GM13976 (cell line): ENCODE data around the gene MSI1.

Experiments
- DNase-seq: peaks from one replicate; pipeline ENCODE4 v3.0.0; 2012; ENCODE audit warnings: low spot score
- in situ Hi-C: fragments of 300-500 bp; cut with MboI; formaldehyde crosslinking; loops from one replicate; pipeline ENCODE4 v1.12.0; 2022; ENCODE audit warnings: low sequenced_read_pairs, mixed read lengths, inconsistent platforms; ENCODE audit not compliant: unreplicated experiment
- TF ChIP-seq, protein P1 (sequence below): IDR thresholded peaks from 2 replicates; pipeline ENCODE4 v1.5.1; 2012; ENCODE audit warnings: borderline replicate concordance, mild to moderate bottlenecking; ENCODE audit not compliant: insufficient read depth; ENCODE audit errors: extremely low read depth, missing control alignments, control extremely low read depth

MSI1 gene

DNA sequence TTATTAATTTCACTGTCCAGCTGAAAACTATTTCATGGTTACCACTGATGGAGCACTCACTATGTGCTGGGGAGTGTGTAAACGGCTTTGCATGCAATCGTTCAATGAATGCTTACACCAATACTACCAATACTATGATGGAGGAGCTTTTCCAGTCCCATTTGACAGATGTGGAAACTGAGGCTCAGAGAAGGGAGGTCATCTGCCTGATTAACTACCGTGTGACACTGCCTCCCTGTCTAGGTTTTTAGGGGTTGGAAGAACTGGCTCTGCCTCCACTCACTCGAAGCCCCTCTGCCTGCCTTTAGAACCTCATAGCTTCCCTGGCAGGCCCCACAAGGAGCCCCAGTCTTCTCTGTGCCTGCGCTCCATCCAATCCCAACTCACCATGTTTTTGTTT lies 11.9 kb downstream of the MSI1 start:
- DNase-seq: no peak
- TF ChIP-seq, protein P1, sequence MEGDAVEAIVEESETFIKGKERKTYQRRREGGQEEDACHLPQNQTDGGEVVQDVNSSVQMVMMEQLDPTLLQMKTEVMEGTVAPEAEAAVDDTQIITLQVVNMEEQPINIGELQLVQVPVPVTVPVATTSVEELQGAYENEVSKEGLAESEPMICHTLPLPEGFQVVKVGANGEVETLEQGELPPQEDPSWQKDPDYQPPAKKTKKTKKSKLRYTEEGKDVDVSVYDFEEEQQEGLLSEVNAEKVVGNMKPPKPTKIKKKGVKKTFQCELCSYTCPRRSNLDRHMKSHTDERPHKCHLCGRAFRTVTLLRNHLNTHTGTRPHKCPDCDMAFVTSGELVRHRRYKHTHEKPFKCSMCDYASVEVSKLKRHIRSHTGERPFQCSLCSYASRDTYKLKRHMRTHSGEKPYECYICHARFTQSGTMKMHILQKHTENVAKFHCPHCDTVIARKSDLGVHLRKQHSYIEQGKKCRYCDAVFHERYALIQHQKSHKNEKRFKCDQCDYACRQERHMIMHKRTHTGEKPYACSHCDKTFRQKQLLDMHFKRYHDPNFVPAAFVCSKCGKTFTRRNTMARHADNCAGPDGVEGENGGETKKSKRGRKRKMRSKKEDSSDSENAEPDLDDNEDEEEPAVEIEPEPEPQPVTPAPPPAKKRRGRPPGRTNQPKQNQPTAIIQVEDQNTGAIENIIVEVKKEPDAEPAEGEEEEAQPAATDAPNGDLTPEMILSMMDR: no peak
- in situ Hi-C loops: no loop called here

DNA sequence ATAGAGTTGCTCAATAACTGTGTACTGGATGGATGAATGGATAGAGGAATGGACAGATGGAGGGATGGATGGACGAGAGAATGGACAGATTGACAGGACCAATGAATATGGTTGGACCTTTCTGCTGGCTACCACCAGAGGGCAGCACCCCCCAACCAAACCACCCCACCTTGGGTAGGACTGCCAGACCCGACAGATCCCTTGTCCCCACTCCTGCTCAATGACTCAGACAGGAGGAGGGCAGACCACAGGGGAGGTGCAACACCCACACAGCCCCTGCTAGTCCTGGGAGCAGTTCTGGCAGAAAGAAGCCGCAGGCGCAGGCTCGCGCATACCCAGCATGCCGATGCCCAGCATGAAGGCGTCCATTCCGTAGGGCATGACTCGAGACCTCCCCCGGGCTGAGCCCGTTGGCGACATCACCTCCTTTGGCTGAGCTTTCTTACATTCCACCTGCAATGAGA lies 12.4 kb downstream of the MSI1 start:
- DNase-seq: peak; percentile 89
- TF ChIP-seq, protein P1: peak; percentile 56
- in situ Hi-C loops: no loop called here

DNA sequence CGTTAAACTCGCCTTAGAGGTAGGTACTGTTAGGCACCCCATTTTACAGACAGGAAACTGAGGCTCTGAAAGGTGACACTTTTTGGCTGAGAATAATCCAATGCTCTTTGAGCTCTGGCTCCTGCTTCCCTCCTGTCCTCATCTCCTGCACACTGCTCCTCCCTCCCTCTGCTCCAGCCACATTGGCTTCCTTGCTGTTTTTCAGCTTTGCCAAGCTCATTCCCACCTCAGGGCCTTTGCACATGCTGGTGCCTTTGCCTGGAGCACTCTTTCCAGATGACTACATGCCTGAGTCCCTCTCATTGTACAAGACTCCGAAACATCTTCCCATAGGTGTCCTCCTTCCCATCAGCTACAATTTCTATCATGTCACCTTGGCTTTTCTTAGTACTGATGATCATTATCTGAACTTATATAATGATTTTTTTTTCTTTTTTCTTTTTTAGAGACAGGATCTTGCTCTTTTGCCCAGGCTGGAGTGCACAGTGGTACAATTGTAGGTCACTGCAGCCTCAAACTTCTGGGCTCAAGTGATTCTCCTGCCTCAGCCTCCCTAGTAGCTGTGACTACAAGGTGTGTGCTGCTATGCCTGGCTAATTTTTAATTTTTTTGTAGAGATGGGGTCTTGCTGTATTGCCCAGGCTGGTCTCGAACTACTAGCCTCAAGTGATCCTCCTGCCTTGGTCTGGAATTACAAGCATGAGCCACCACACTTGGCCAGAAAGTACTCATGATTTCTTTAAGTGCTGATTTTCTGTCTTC lies 15.2 kb downstream of the MSI1 start:
- TF ChIP-seq, protein P1: no peak
- DNase-seq: no peak
- in situ Hi-C loops: no loop called here

DNA sequence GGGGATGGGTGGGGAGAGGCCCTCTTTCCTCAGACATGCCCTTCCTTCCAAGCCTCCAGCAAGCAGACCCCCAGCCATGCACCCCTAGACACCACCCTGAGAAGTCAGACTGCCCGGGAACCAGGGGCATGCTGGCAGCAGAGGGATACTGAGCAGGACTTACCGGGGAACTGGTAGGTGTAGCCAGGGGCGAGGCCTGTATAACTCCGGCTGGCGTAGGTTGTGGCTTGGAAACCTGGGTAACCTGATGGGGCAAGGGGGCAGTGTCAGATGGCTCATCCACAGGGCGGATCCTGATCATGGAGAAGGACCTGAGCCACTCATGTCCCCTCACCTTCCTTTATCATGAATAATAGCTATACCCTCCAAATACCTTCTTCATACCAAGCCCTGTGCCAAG lies 15.8 kb downstream of the MSI1 start:
- in situ Hi-C loops: no loop called here
- TF ChIP-seq, protein P1: no peak

DNA sequence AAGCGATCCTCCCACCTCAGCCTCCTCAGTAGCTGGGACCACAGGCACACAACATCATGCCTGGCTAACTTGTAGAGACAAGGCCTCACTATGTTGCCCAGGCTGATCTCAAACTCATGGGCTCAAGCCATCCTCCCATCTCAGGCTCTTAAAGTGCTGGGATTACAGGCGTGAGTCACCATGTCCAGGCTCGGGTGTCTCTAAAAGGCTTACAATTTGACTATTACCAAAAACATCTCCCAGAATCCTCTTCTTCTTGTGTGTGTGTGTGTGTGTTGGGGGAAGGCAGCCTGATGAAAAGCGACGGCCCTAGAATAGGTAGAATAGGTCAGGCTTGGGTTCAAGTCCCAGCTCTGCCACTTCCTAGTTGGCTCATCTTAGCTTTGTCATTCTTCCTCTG lies 16.8 kb downstream of the MSI1 start:
- DNase-seq: no peak
- in situ Hi-C loops: no loop called here
- TF ChIP-seq, protein P1: no peak

More for the DNA sequence above, 15.8 kb downstream of the MSI1 start:
- DNase-seq: no peak

DNA sequence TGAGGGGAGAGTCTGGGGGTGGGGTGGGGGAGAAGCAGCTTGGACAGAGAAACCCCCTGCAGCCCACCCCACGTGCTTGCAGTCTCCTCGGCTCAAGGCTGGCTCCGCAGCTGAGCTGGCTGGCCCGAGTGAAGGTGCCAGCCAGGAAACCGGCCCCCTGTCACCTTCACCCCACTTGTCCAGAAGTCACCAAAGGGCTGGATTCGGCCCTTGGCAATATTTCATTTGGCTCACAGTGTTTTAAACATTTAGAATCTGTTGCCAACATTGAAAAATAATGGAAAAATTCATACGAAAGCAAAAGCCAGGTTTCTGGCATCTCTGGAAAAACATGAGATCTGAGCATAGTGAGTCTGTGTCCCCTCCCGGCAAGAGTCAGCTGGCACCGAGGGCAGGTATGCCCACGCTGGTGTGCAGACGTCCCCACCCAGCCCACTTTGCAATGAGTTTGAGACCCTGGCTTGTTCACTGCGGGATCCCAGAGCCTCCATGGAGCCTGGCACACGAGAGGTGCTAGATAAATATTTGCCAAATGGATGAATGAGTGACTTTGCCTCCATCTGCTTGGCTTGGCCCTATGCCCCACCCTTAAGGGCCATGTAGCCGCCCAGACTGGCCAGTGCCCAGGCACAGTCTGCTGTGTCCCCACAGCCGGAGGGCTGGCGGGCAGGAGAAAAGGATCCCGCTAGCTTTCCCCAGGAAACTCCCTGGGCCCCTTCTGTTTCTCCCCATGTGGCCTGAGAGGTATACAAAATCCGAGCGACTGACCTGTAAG lies 18.2 kb downstream of the MSI1 start:
- TF ChIP-seq, protein P1: no peak
- no peak for DNase-seq
- in situ Hi-C loops: no loop called here
